ENCODE results near the gene NEIL1. TPM values are rescaled to one million over a fixed set of nuclear protein-coding genes. Genes with fewer than 3 reads are reported as not detected.
A peak's percentile ranks its signal among the peaks of the same experiment; 100 is the strongest.
"Not testable (repeated sequence)": the region's sequence is repeated elsewhere in the genome, so short reads cannot be mapped to it uniquely, and the experiment has no call there.

Gene NEIL1
- total and polyA plus RNA-seq, 2 donors: 30.8 to 77.9 TPM

DNA sequence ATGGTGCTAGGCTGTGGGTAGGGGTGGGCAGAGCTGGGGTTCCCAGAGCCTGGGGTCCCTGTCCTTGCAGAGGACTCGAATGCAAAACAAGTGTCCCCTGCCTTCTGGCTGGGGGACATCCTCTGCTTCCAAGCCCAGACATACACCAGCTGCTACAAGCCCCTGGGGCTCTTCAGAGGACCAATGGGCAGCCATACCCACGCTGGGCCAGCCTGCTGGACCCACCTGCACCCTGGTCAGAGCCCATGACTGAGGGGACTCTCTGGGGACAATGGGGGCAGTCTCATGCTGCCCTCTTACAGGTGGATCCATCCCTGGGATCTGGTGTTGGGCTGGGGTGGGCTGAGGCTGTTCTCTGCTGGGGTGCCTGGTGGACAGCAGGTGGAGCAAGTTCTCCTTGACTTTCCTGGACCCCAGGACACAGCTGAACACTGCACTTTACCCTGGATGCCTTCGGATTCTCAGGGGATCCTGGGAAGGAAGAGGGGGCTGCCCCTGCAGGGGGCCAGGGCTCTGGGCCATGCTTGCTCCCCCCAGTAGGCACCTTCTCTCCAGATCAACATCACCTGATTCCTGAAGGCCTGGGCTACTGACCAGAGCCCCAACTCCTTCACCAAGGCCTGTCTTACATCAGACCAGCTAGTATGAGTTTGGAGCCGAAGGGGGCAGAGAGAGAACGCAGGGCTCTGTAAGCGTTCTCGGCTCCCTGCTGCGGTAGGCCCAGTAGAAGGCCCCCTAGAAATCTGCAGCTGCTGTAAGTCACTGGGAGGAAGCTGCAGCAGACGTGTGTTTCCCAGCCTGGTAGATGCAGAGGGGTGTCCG is 18.1 kb upstream of the NEIL1 start:
- 77% methylated on average over 10 of the region's 10 CpGs for WGBS
- no peak overlapping the region for H3K4me3 ChIP-seq (ENCODE audit: low read length in 2 of 2)
- no peaks in the 10 kb centered on the region for H3K4me1 ChIP-seq (ENCODE audit: control insufficient read depth in 2 of 2, insufficient read depth in 2 of 2, low read length in 2 of 2)
- no peaks in the 10 kb centered on the region for H3K27me3 ChIP-seq (ENCODE audit: control insufficient read depth in 2 of 2, insufficient read depth in 1 of 2, low read length in 1 of 2)
- DNase-seq (ENCODE audit: low read depth in 6 of 9, low spot score in 9 of 9): no peak
- H3K36me3 ChIP-seq (ENCODE audit: control insufficient read depth in 2 of 2, insufficient read depth in 2 of 2, low read length in 1 of 2): no peaks in the 10 kb centered on the region
- no peaks in the 10 kb centered on the region for H3K9me3 ChIP-seq (ENCODE audit: control insufficient read depth in 2 of 2, insufficient read depth in 1 of 2, low read length in 1 of 2)
- H3K27ac ChIP-seq (ENCODE audit: low read depth in 1 of 2, low read length in 1 of 2): no peak overlapping the region

DNA sequence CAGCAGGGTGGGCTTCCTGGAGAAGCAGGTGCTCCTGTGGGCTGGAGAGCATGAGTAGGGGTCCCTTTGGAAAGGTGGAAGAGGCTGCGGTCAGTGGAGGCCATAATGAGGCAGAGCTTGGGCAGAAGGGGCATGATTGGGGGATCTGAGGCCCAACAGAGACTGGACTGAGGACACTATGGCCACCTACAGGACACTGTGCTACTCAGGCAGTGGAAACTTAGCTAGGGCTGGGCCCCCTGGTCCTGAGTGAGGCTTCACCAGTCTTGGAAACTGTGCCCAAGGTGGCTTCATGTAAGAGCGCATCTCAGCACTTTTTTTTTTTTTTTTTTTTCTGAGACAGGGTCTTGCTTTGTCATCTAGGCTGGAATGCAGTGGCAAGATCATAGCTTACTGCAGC is 17.3 kb upstream of the NEIL1 start:
- Histone ChIP-seq H3K9me3 (ENCODE audit: control insufficient read depth in 2 of 2, insufficient read depth in 1 of 2, low read length in 1 of 2) (no peaks in the 10 kb centered on the region), H3K27me3 (ENCODE audit: control insufficient read depth in 2 of 2, insufficient read depth in 1 of 2, low read length in 1 of 2) (no peaks in the 10 kb centered on the region), H3K27ac (ENCODE audit: low read depth in 1 of 2, low read length in 1 of 2) (no peak overlapping the region), H3K4me3 (ENCODE audit: low read length in 2 of 2) (no peak overlapping the region), H3K36me3 (ENCODE audit: control insufficient read depth in 2 of 2, insufficient read depth in 2 of 2, low read length in 1 of 2) (no peaks in the 10 kb centered on the region), H3K4me1 (ENCODE audit: control insufficient read depth in 2 of 2, insufficient read depth in 2 of 2, low read length in 2 of 2) (no peaks in the 10 kb centered on the region)
- WGBS: 98% methylated on average over 2 of the region's 2 CpGs
- DNase-seq (ENCODE audit: low read depth in 6 of 9, low spot score in 9 of 9): no peak

DNA sequence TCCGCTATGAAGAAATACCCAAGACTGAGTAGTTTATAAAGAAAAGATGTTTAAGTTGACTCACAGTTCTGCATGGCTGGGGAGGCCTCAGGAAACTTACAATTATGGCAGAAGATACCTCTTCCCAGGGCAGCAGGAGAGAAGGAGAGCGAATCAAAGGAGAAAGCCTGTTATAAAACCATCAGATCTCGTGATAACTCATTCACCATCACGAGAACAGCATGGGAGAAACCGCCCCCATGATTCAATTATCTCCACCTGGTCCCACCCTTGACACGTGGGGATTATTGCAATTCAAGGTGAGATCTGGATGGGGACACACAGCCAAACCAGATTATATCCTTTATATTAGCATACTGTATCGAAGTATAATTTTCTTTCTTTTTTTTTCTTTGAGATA is 14.7 kb upstream of the NEIL1 start:
- 93% methylated on average over 7 of the region's 7 CpGs for WGBS

DNA sequence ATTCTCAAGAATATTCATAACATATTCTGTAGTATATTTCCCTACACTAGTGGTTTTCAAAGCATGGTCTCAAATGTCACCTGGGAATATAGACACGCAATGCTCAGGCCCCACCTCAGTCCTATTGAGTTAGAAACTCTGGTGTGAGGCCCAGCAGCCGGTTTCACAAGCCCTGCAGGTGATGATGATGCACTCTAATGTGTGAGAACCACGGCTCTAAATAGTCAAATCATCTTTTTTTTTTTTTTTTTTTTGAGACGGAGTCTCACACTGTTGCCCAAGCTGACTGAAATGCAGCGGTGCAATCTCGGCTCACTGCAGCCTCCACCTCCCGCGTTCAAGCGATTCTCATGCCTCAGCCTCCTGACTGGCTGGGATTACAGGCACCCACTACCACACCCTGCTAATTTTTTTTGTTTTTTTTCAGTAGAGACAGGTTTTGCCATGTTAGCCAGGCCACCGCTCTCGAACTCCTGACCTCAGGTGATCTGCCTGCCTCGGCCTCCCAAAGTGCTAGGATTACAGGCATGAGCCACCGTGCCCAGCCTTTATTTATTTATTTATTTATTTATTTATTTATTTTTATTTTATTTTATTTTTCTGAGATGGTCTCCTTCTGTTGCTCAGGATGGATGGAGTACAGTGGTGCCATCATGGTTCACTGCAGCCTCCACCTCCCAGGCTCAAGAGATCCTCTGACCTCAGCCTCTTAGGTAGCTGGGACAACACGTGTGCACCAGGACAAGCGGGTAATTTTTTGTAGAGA is 13.0 kb upstream of the NEIL1 start:
- H3K27me3 ChIP-seq (ENCODE audit: control insufficient read depth in 2 of 2, insufficient read depth in 1 of 2, low read length in 1 of 2); H3K9me3 ChIP-seq (ENCODE audit: control insufficient read depth in 2 of 2, insufficient read depth in 1 of 2, low read length in 1 of 2); H3K36me3 ChIP-seq (ENCODE audit: control insufficient read depth in 2 of 2, insufficient read depth in 2 of 2, low read length in 1 of 2); H3K4me3 ChIP-seq (ENCODE audit: low read length in 2 of 2); H3K27ac ChIP-seq (ENCODE audit: low read depth in 1 of 2, low read length in 1 of 2); DNase-seq (ENCODE audit: low read depth in 6 of 9, low spot score in 9 of 9): not testable (repeated sequence)
- peaks cover 8 to 10% of the 10 kb centered on the region in 2 donors for H3K4me1 ChIP-seq (ENCODE audit: control insufficient read depth in 2 of 2, insufficient read depth in 2 of 2, low read length in 2 of 2)
- WGBS: 97% methylated on average over 15 of the region's 15 CpGs

More for the DNA sequence above, 14.7 kb upstream of the NEIL1 start:
- H3K4me1 ChIP-seq (ENCODE audit: control insufficient read depth in 2 of 2, insufficient read depth in 2 of 2, low read length in 2 of 2): peaks cover 8 to 10% of the 10 kb centered on the region in 2 donors
- H3K27ac ChIP-seq (ENCODE audit: low read depth in 1 of 2, low read length in 1 of 2); H3K9me3 ChIP-seq (ENCODE audit: control insufficient read depth in 2 of 2, insufficient read depth in 1 of 2, low read length in 1 of 2); H3K4me3 ChIP-seq (ENCODE audit: low read length in 2 of 2); H3K27me3 ChIP-seq (ENCODE audit: control insufficient read depth in 2 of 2, insufficient read depth in 1 of 2, low read length in 1 of 2); DNase-seq (ENCODE audit: low read depth in 6 of 9, low spot score in 9 of 9); H3K36me3 ChIP-seq (ENCODE audit: control insufficient read depth in 2 of 2, insufficient read depth in 2 of 2, low read length in 1 of 2): not testable (repeated sequence)

DNA sequence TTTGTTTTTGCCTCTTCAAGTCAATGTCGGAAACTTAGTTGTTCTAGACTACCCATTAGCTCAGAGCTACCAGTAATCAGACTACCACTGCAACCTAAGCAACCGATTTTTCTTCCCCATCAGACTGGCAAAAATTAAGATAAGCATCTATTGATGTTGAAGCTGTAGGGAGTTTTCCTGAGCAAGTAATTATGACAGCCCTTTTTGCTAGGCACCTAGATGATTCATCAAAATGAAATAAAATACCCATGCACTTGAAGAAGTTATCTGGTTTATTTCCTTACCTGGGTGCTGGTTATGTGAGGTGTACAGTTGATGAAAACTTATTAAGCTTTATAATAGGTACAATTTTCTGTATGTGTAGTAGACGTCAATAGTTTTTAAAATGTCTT is 11.5 kb upstream of the NEIL1 start:
- H3K4me3 ChIP-seq (ENCODE audit: low read length in 2 of 2): peak overlapping the region; percentile 62 to 68
- DNase-seq (ENCODE audit: low read depth in 6 of 9, low spot score in 9 of 9): peak in 1 of 9 donors; percentile 7
- no peaks in the 10 kb centered on the region for H3K9me3 ChIP-seq (ENCODE audit: control insufficient read depth in 2 of 2, insufficient read depth in 1 of 2, low read length in 1 of 2)
- H3K4me1 ChIP-seq (ENCODE audit: control insufficient read depth in 2 of 2, insufficient read depth in 2 of 2, low read length in 2 of 2): peaks cover 8 to 10% of the 10 kb centered on the region in 2 donors
- H3K27ac ChIP-seq (ENCODE audit: low read depth in 1 of 2, low read length in 1 of 2): no peak overlapping the region
- H3K36me3 ChIP-seq (ENCODE audit: control insufficient read depth in 2 of 2, insufficient read depth in 2 of 2, low read length in 1 of 2): peaks cover 12 to 19% of the 10 kb centered on the region in 2 donors
- no peaks in the 10 kb centered on the region for H3K27me3 ChIP-seq (ENCODE audit: control insufficient read depth in 2 of 2, insufficient read depth in 1 of 2, low read length in 1 of 2)
- 35% methylated on average over 3 of the region's 3 CpGs for WGBS

DNA sequence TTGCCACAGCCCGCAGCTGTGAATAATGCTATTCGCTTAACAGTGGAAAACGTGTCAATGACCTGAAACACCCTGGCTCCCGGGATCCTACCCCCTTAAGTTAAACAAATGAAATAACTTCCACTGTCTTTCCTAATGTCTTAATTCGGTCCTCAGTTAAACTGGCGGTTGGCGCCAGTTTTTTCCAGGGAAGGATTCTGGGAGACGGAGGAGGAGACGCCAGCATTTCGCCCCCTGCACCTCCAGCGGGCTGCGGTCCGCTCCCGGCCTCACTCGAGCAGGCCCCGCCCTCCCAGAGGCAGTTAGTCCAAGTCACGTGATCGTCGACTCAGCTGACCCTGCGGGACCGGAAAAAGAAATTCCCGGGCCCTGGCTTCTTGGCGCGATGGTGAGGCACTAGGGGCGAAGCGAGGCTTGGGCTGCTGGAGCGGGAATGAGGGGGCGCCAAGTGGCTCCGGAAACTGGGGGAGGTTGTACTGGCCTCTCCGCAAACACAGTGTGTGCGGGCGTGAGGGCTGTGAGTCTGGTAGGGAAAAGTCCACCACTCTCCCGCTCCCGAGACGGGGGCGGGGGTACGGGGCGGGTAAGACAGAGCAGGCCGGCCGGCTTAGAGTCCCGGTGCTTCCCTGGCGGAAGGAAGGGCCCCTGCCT is 11.0 kb upstream of the NEIL1 start, which contains the start of gene COMMD4:
COMMD4 (plus strand) TSS at position 359 of the 651 bp plus-strand sequence; CDS start at position 386, 27 bp downstream.
- no peaks in the 10 kb centered on the region for H3K27me3 ChIP-seq (ENCODE audit: control insufficient read depth in 2 of 2, insufficient read depth in 1 of 2, low read length in 1 of 2)
- H3K9me3 ChIP-seq (ENCODE audit: control insufficient read depth in 2 of 2, insufficient read depth in 1 of 2, low read length in 1 of 2): no peaks in the 10 kb centered on the region
- H3K4me3 ChIP-seq (ENCODE audit: low read length in 2 of 2): peak within 1 kb of the TSS; percentile 62 to 68
- H3K27ac ChIP-seq (ENCODE audit: low read depth in 1 of 2, low read length in 1 of 2): peak within 1 kb of the TSS; percentile 22 to 73
- peaks cover 13 to 24% of the 10 kb centered on the region in 2 donors for H3K36me3 ChIP-seq (ENCODE audit: control insufficient read depth in 2 of 2, insufficient read depth in 2 of 2, low read length in 1 of 2)
- peak; percentile 64 to 90 (median 77) for DNase-seq (ENCODE audit: low read depth in 6 of 9, low spot score in 9 of 9)
- 1% methylated on average over 42 of the region's 42 CpGs for WGBS
- H3K4me1 ChIP-seq (ENCODE audit: control insufficient read depth in 2 of 2, insufficient read depth in 2 of 2, low read length in 2 of 2): peaks cover 8 to 10% of the 10 kb centered on the region in 2 donors

DNA sequence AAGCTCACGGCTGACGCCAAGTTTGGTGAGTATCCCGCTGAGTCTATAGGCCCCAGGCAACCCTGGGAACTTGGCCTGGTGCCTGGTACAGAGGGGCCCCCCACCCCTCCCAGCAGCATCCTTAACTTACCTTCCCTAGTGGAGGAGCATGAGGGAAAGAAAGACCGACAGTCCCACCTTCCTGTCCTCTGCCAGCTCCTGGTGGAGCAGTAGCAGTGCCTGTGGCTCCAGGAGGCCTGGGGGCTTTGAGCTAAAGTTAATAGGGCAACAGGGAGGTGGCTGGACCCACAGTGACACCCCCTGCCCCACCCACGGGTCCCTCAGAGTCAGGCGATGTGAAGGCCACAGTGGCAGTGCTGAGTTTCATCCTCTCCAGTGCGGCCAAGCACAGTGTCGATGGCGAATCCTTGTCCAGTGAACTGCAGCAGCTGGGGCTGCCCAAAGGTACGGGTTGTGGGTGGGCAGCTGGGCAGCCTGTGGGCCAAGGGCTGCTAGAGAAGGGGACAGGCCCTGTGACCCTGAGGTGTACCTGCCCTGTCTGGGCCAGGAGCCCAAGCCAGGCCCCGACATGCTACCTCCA is 8.1 kb upstream of the NEIL1 start:
- no peaks in the 10 kb centered on the region for H3K27me3 ChIP-seq (ENCODE audit: control insufficient read depth in 2 of 2, insufficient read depth in 1 of 2, low read length in 1 of 2)
- H3K4me1 ChIP-seq (ENCODE audit: control insufficient read depth in 2 of 2, insufficient read depth in 2 of 2, low read length in 2 of 2): peaks cover 8 to 10% of the 10 kb centered on the region in 2 donors
- H3K36me3 ChIP-seq (ENCODE audit: control insufficient read depth in 2 of 2, insufficient read depth in 2 of 2, low read length in 1 of 2): peaks cover 23 to 31% of the 10 kb centered on the region in 2 donors
- WGBS: 98% methylated on average over 11 of the region's 11 CpGs
- no peaks in the 10 kb centered on the region for H3K9me3 ChIP-seq (ENCODE audit: control insufficient read depth in 2 of 2, insufficient read depth in 1 of 2, low read length in 1 of 2)
- H3K4me3 ChIP-seq (ENCODE audit: low read length in 2 of 2): no peak overlapping the region
- no peak for DNase-seq (ENCODE audit: low read depth in 6 of 9, low spot score in 9 of 9)
- no peak overlapping the region for H3K27ac ChIP-seq (ENCODE audit: low read depth in 1 of 2, low read length in 1 of 2)

DNA sequence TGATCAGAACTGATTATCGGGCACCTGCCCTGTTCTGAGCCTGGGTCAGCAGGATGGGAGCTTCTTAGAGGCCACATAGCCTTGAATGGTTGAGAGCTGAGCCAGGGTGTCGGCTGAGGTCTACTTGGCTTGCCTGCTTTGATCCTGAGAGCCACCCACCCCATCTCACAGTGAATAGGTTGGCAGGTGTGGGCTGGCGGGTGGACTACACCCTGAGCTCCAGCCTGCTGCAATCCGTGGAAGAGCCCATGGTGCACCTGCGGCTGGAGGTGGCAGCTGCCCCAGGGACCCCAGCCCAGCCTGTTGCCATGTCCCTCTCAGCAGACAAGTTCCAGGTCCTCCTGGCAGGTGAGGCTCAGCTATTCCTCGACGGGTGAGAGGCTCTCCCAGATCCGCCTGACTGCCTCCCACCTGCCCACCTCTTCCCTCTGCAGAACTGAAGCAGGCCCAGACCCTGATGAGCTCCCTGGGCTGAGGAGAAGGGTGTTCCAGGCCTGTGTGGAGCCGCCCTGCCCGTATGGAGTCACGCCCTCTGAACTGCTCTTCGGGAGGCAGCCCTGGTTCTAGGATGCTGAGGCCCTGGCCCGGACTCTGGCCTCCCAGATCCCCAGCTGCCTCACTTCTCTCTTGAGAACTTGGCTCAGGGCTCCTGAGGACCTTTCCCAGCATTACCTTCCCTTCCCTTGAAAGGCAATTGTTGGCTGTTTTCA is 7.2 kb upstream of the NEIL1 start:
- DNase-seq (ENCODE audit: low read depth in 6 of 9, low spot score in 9 of 9): no peak
- no peaks in the 10 kb centered on the region for H3K27me3 ChIP-seq (ENCODE audit: control insufficient read depth in 2 of 2, insufficient read depth in 1 of 2, low read length in 1 of 2)
- no peaks in the 10 kb centered on the region for H3K9me3 ChIP-seq (ENCODE audit: control insufficient read depth in 2 of 2, insufficient read depth in 1 of 2, low read length in 1 of 2)
- peaks cover 8 to 10% of the 10 kb centered on the region in 2 donors for H3K4me1 ChIP-seq (ENCODE audit: control insufficient read depth in 2 of 2, insufficient read depth in 2 of 2, low read length in 2 of 2)
- 99% methylated on average over 13 of the region's 13 CpGs for WGBS
- H3K36me3 ChIP-seq (ENCODE audit: control insufficient read depth in 2 of 2, insufficient read depth in 2 of 2, low read length in 1 of 2): peaks cover 23 to 31% of the 10 kb centered on the region in 2 donors
- H3K4me3 ChIP-seq (ENCODE audit: low read length in 2 of 2): no peak overlapping the region
- H3K27ac ChIP-seq (ENCODE audit: low read depth in 1 of 2, low read length in 1 of 2): no peak overlapping the region
